OCI-LY3 (cell line): ENCODE data around the gene KBTBD8.

Experiments used
- EZH2phosphoT487 ChIP-seq: fragments of 200-600 bp; shearing (Covaris generic); IDR thresholded peaks from 2 replicates; pipeline ENCODE4 v1.6.1; 2018; ENCODE audit warnings: antibody characterized with exemption, mixed run types, low read depth
- TF ChIP-seq, protein P1 (sequence below): fragments of 200-600, 300-600 bp; sonication (generic); IDR thresholded peaks from 2 replicates; pipeline ENCODE4 v1.5.1; 2014; ENCODE audit warnings: antibody characterized with exemption, low read length, low read depth

GRCh38 chr3:66971245-66971644 is 26.9 kb upstream of the KBTBD8 start:
- TF ChIP-seq, protein P1, sequence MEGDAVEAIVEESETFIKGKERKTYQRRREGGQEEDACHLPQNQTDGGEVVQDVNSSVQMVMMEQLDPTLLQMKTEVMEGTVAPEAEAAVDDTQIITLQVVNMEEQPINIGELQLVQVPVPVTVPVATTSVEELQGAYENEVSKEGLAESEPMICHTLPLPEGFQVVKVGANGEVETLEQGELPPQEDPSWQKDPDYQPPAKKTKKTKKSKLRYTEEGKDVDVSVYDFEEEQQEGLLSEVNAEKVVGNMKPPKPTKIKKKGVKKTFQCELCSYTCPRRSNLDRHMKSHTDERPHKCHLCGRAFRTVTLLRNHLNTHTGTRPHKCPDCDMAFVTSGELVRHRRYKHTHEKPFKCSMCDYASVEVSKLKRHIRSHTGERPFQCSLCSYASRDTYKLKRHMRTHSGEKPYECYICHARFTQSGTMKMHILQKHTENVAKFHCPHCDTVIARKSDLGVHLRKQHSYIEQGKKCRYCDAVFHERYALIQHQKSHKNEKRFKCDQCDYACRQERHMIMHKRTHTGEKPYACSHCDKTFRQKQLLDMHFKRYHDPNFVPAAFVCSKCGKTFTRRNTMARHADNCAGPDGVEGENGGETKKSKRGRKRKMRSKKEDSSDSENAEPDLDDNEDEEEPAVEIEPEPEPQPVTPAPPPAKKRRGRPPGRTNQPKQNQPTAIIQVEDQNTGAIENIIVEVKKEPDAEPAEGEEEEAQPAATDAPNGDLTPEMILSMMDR: no peak
- TF ChIP-seq EZH2phosphoT487: no peak
